NB4 (cell line): ENCODE data around the gene KIAA0319L.

Experiments used
- POLR2A ChIP-seq: IDR thresholded peaks from 2 replicates; pipeline ENCODE4 v1.6.1; 2011; ENCODE audit warnings: mild to moderate bottlenecking; ENCODE audit not compliant: insufficient read length; ENCODE audit errors: extremely low read depth
- TF ChIP-seq, protein P1 (sequence below): IDR thresholded peaks from one replicate; pipeline ENCODE4 v1.5.1; 2012; ENCODE audit warnings: low read depth, low read length

DNA sequence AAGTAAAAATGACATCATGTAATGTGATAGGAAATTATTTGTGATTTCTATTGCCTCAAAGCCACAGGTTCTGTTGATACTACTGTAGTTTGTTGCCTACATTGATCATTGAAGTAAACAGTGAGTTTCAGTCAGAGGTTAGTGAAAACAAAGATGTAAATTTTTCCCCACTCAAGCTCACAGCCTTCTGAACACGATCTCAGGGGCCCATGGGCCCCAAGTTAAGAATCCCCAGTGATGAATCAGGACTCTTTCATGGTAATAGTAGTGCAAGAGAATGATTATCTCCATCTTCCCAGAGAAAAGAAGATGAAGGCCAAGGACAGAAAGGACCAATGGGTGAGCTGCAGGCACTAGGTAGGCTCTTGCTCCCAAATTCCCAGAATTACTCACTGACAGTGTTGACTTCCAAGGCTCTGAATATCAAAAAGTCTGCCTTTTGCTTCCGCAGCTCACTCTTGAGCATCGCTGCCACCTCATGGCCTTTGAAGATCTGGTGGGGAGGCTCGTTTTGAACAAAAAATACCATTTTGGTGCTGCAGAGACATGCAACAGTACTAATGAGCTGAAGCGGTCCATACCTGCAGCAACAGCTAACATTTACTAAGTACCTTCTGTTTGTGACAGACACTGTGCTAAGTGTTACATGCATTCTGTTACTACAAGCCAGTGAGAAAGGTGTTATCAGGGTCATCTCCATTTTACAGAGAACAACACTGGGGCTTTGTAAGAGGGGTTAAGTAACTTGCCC lies 113.3 kb downstream of the KIAA0319L start:
- TF ChIP-seq POLR2A, result no peak
- TF ChIP-seq, protein P1, sequence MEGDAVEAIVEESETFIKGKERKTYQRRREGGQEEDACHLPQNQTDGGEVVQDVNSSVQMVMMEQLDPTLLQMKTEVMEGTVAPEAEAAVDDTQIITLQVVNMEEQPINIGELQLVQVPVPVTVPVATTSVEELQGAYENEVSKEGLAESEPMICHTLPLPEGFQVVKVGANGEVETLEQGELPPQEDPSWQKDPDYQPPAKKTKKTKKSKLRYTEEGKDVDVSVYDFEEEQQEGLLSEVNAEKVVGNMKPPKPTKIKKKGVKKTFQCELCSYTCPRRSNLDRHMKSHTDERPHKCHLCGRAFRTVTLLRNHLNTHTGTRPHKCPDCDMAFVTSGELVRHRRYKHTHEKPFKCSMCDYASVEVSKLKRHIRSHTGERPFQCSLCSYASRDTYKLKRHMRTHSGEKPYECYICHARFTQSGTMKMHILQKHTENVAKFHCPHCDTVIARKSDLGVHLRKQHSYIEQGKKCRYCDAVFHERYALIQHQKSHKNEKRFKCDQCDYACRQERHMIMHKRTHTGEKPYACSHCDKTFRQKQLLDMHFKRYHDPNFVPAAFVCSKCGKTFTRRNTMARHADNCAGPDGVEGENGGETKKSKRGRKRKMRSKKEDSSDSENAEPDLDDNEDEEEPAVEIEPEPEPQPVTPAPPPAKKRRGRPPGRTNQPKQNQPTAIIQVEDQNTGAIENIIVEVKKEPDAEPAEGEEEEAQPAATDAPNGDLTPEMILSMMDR, result peak; percentile 4
